SK-N-SH (cell line): ENCODE measurements around the gene MIDN. TPM values are rescaled to one million over a fixed set of nuclear protein-coding genes. Genes with fewer than 3 reads are reported as not detected.

ENCODE experiments used
- CTCF ChIA-PET: fragments of 300-600, 350-600 bp; formaldehyde crosslinking; extraction: SDS; loops from one replicate; lab custom pipeline; 2021; lab: Yijun Ruan, JAX
- POLR2A ChIA-PET: fragments of 350-600 bp; sonication (Branson Sonifier 250); formaldehyde crosslinking; extraction: SDS; loops from one replicate; lab custom pipeline; 2020; ENCODE audit warnings: antibody characterized with exemption, inconsistent platforms; lab: Yijun Ruan, JAX
- DNase-seq: peaks from one replicate; pipeline ENCODE4 v3.0.0; 2012
- H2AFZ ChIP-seq: fragments of 200-600 bp; sonication (generic); 2 replicates; pipeline ENCODE4 v1.8.1; 2016; ENCODE audit warnings: antibody characterized with exemption, mild to moderate bottlenecking, low read depth
- H3F3A ChIP-seq: fragments of 200-600 bp; sonication (generic); replicated peaks from 2 replicates; pipeline ENCODE3; 2016; ENCODE audit warnings: antibody characterized with exemption, mild to moderate bottlenecking; ENCODE audit not compliant: insufficient read depth
- H3K27ac ChIP-seq, 2 experiments: fragments of 200-500 bp in 1 of 2; fragments of 200-600 bp in 1 of 2; sonication (Bioruptor generic) in 1 of 2; sonication (generic), shearing (Covaris generic) in 1 of 2; 2 replicates each; pipeline versions ENCODE4 v1.5.1 to v1.6.1; 2014 to 2016; ENCODE audit warnings: low read depth in 2 of 2, inconsistent platforms in 1 of 2, low read length in 1 of 2, mild to moderate bottlenecking in 1 of 2, mixed read lengths in 1 of 2
- H3K27me3 ChIP-seq: fragments of 200-600 bp; sonication (generic), shearing (Covaris generic); 2 replicates; pipeline ENCODE4 v1.6.1; 2016; ENCODE audit warnings: mixed run types; ENCODE audit not compliant: insufficient read depth
- H3K36me3 ChIP-seq, 2 experiments: fragments of 200-500 bp in 1 of 2; fragments of 200-600 bp in 1 of 2; sonication (Bioruptor generic) in 1 of 2; sonication (generic) in 1 of 2; replicated peaks in 1 of 2; 2 replicates each; pipeline versions ENCODE3 to v1.5.1; 2014 to 2016; ENCODE audit warnings: low read length in 1 of 2, mild to moderate bottlenecking in 1 of 2; ENCODE audit not compliant: insufficient read depth in 2 of 2, control insufficient read depth in 1 of 2
- H3K4me1 ChIP-seq, 2 experiments: fragments of 200-500 bp in 1 of 2; fragments of 200-600 bp in 1 of 2; sonication (Bioruptor generic) in 1 of 2; sonication (generic), shearing (Covaris generic) in 1 of 2; 2 replicates each; pipeline versions ENCODE4 v1.5.1 to v1.6.1; 2014 to 2016; ENCODE audit warnings: low read depth in 1 of 2, low read length in 1 of 2, mixed run types in 1 of 2; ENCODE audit not compliant: insufficient read depth in 2 of 2, control insufficient read depth in 1 of 2
- H3K4me2 ChIP-seq: fragments of 200-600 bp; sonication (generic), shearing (Covaris generic); 2 replicates; pipeline ENCODE4 v1.6.1; 2017; ENCODE audit warnings: mixed run types
- H3K4me3 ChIP-seq, 2 experiments: fragments of 200-500 bp in 1 of 2; fragments of 200-600 bp in 1 of 2; sonication (Bioruptor generic) in 1 of 2; sonication (generic), shearing (Covaris generic) in 1 of 2; 2 replicates each; pipeline versions ENCODE4 v1.5.1 to v1.8.1; 2014 to 2016; ENCODE audit warnings: low read depth in 2 of 2, inconsistent platforms in 1 of 2, low read length in 1 of 2, mild to moderate bottlenecking in 1 of 2, mixed read lengths in 1 of 2, moderate library complexity in 1 of 2
- H3K79me2 ChIP-seq: fragments of 200-600 bp; sonication (generic); 2 replicates; pipeline ENCODE4 v1.8.1; 2017; ENCODE audit warnings: mild to moderate bottlenecking; ENCODE audit not compliant: insufficient read depth
- H3K9ac ChIP-seq: fragments of 200-600 bp; sonication (generic); 2 replicates; pipeline ENCODE4 v1.6.1; 2017; ENCODE audit warnings: mixed run types
- H3K9me2 ChIP-seq: fragments of 200-600 bp; sonication (generic); 2 replicates; pipeline ENCODE4 v1.6.1; 2017; ENCODE audit warnings: mixed run types
- H3K9me3 ChIP-seq: fragments of 200-600 bp; sonication (generic); 2 replicates; pipeline ENCODE4 v1.6.1; 2017; ENCODE audit warnings: mixed run types, mild to moderate bottlenecking, moderate library complexity
- H4K20me1 ChIP-seq: fragments of 200-600 bp; sonication (generic); 2 replicates; pipeline ENCODE4 v1.6.1; 2017; ENCODE audit warnings: mild to moderate bottlenecking, mixed run types; ENCODE audit not compliant: insufficient read depth
- ELF1 ChIP-seq: IDR thresholded peaks from 2 replicates; pipeline ENCODE4 v1.4.0; 2012
- EP300 ChIP-seq, 2 experiments: IDR thresholded peaks; 2 replicates each; pipeline versions ENCODE4 v1.4.0 to v1.6.1; 2012; ENCODE audit warnings: borderline replicate concordance in 1 of 2, low read depth in 1 of 2, low read length in 1 of 2
- FOSL2 ChIP-seq: IDR thresholded peaks from 2 replicates; pipeline ENCODE4 v1.4.0; 2012; ENCODE audit warnings: low read depth, mild to moderate bottlenecking, moderate library complexity, borderline replicate concordance
- GABPA ChIP-seq: IDR thresholded peaks from 2 replicates; pipeline ENCODE4 v1.4.0; 2012; ENCODE audit warnings: low read depth, mild to moderate bottlenecking
- GATA2 ChIP-seq: sonication (generic); formaldehyde crosslinking; IDR thresholded peaks from 2 replicates; pipeline ENCODE4 v1.5.0; 2020; ENCODE audit warnings: mild to moderate bottlenecking, missing genetic modification reagents
- JUND ChIP-seq: IDR thresholded peaks from 2 replicates; pipeline ENCODE4 v1.4.0; 2012
- MAX ChIP-seq: IDR thresholded peaks from 2 replicates; pipeline ENCODE4 v1.4.0; 2012; ENCODE audit warnings: low read depth
- MEF2A ChIP-seq: IDR thresholded peaks from 2 replicates; pipeline ENCODE4 v1.4.0; 2012; ENCODE audit warnings: low read depth, borderline replicate concordance
- NRF1 ChIP-seq: IDR thresholded peaks from 2 replicates; pipeline ENCODE4 v1.6.1; 2012; ENCODE audit warnings: low read depth, mild to moderate bottlenecking, low read length
- PBX3 ChIP-seq: IDR thresholded peaks from 2 replicates; pipeline ENCODE4; 2012
- POLR2AphosphoS5 ChIP-seq: IDR thresholded peaks from 2 replicates; pipeline ENCODE4 v1.6.1; 2012; ENCODE audit warnings: low read depth, low read length
- RCOR1 ChIP-seq: fragments of 150-350 bp; IDR thresholded peaks from 2 replicates; pipeline ENCODE4 v1.6.1; 2017; ENCODE audit warnings: antibody characterized with exemption, low read length
- SIN3A ChIP-seq: IDR thresholded peaks from 2 replicates; pipeline ENCODE4 v1.6.1; 2012; ENCODE audit warnings: low read depth, mild to moderate bottlenecking, low read length, moderate library complexity, borderline replicate concordance
- TCF12 ChIP-seq: IDR thresholded peaks from 2 replicates; pipeline ENCODE4 v1.4.0; 2012
- WGBS: methylation state at CpG from one replicate; pipeline ENCODE4 v1.1.6; 2017; ENCODE audit warnings: low lambda C conversion rate; 5-methylcytosine and 5-hydroxymethylcytosine counted together
- polyA plus RNA-seq, 3 experiments: library from polyadenylated mRNA; depleted of rRNA; stranded (reverse); fragments of >200 nt; gene quantifications; 2 replicates each; pipeline ENCODE4 v1.2.3, GENCODE V29; 2012
- TF ChIP-seq, protein P1 (sequence below): fragments of 200-600 bp; sonication (generic); IDR thresholded peaks from 2 replicates; pipeline ENCODE4 v1.6.1; 2017; ENCODE audit warnings: antibody characterized with exemption, mild to moderate bottlenecking, moderate library complexity

Gene MIDN
- polyA plus RNA-seq, 1 of the 3 experiments (the other 2 are of a cell fraction) = 13.9 TPM

GRCh38 chr19:1273263-1274041, 25.1 kb downstream of the MIDN start:
- peaks cover 53% of the 10 kb centered on the region for H4K20me1 ChIP-seq
- peaks cover 47 to 56% of the 10 kb centered on the region in 2 experiments for H3K36me3 ChIP-seq
- H3K9ac ChIP-seq = no peak overlapping the region; the same call in 1 of the 2 replicates
- POLR2A ChIA-PET = interaction anchor here (0.6 to 1.2 kb wide), 6 partner anchors 20 to 477 kb away, joined by 3 to 8 read pairs (median 3); no protein-coding TSS in a partner anchor
- peaks cover 53% of the 10 kb centered on the region for H3F3A ChIP-seq
- no peaks in the 10 kb centered on the region for H3K27me3 ChIP-seq
- peaks cover 30 to 52% of the 10 kb centered on the region in 2 experiments; a peak in 2 of 4 replicates for H3K4me1 ChIP-seq
- no peak overlapping the region for H3K4me3 ChIP-seq
- CTCF ChIA-PET = interaction anchor here (0.7 to 5.8 kb wide), 6 partner anchors 12 to 169 kb away, joined by 3 to 62 read pairs (median 4); partner anchors contain the start of gene GPX4
- H3K9me3 ChIP-seq = no peaks in the 10 kb centered on the region
- H3K79me2 ChIP-seq = peaks cover 72% of the 10 kb centered on the region
- H3K27ac ChIP-seq = peak overlapping the region; percentile 30 to 41
- no peak for DNase-seq
- no peak overlapping the region for H2AFZ ChIP-seq
- WGBS = 94% methylated on average over 20 of the region's 25 CpGs
- TF ChIP-seq JUND = no peak
- TF ChIP-seq POLR2AphosphoS5 = peak; percentile 1; the same call in 1 of the 2 replicates
- TF ChIP-seq SIN3A = peak; percentile 56; the same call in 1 of the 2 replicates
- peak overlapping the region; percentile 100; the same call in 1 of the 2 replicates for H3K4me2 ChIP-seq
- H3K9me2 ChIP-seq = no peaks in the 10 kb centered on the region

GRCh38 chr19:1274081-1274851, 25.9 kb downstream of the MIDN start:
- 84% methylated on average over 23 of the region's 46 CpGs for WGBS
- peak overlapping the region; percentile 72 to 76; a peak in 3 of 4 replicates for H3K4me3 ChIP-seq
- DNase-seq = no peak
- no peaks in the 10 kb centered on the region for H3K9me2 ChIP-seq
- TF ChIP-seq EP300 (IDR thresholded peaks at IDR 0.05; ENCODE audit: borderline replicate concordance in 1 of 2, low read depth in 1 of 2, low read length in 1 of 2) = no peak
- no peak for TF ChIP-seq MEF2A
- TF ChIP-seq, protein P1, sequence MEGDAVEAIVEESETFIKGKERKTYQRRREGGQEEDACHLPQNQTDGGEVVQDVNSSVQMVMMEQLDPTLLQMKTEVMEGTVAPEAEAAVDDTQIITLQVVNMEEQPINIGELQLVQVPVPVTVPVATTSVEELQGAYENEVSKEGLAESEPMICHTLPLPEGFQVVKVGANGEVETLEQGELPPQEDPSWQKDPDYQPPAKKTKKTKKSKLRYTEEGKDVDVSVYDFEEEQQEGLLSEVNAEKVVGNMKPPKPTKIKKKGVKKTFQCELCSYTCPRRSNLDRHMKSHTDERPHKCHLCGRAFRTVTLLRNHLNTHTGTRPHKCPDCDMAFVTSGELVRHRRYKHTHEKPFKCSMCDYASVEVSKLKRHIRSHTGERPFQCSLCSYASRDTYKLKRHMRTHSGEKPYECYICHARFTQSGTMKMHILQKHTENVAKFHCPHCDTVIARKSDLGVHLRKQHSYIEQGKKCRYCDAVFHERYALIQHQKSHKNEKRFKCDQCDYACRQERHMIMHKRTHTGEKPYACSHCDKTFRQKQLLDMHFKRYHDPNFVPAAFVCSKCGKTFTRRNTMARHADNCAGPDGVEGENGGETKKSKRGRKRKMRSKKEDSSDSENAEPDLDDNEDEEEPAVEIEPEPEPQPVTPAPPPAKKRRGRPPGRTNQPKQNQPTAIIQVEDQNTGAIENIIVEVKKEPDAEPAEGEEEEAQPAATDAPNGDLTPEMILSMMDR = no peak
- TF ChIP-seq RCOR1 = no peak
- TF ChIP-seq MAX = no peak
- no peak for TF ChIP-seq PBX3
- TF ChIP-seq GABPA = no peak
- TF ChIP-seq ELF1 = no peak
- no peak for TF ChIP-seq GATA2
- TF ChIP-seq TCF12 = no peak
- TF ChIP-seq FOSL2 = no peak
- no peak for TF ChIP-seq NRF1
- H3K4me1 ChIP-seq = peaks cover 30 to 48% of the 10 kb centered on the region in 2 experiments; a peak in 1 of 4 replicates
- H3K27ac ChIP-seq = peak overlapping the region; percentile 92 to 99
- peak overlapping the region; percentile 100 for H3K4me2 ChIP-seq
- peaks cover 70% of the 10 kb centered on the region for H3K79me2 ChIP-seq
- H4K20me1 ChIP-seq = peaks cover 53% of the 10 kb centered on the region
- peak overlapping the region; percentile 83 for H3K9ac ChIP-seq
- no peaks in the 10 kb centered on the region for H3K9me3 ChIP-seq
- CTCF ChIA-PET = interaction anchor here (1.1 to 5.8 kb wide), 3 partner anchors 30 to 98 kb away, joined by 4 to 62 read pairs (median 5); no protein-coding TSS in a partner anchor
- POLR2A ChIA-PET = interaction anchor here (0.8 to 1.2 kb wide), 4 partner anchors 21 to 177 kb away, joined by 3 to 8 read pairs (median 5); no protein-coding TSS in a partner anchor
- H2AFZ ChIP-seq = no peak overlapping the region
- H3K27me3 ChIP-seq = no peaks in the 10 kb centered on the region
- peaks cover 52 to 56% of the 10 kb centered on the region in 2 experiments for H3K36me3 ChIP-seq
- peaks cover 50% of the 10 kb centered on the region for H3F3A ChIP-seq
